Gastrocnemius medialis (tissue), 4 donors: ENCODE data around the gene SLC18A3.

ENCODE experiments used
- POLR2A ChIP-seq, 2 donors: fragments of 450-650 bp; IDR thresholded peaks; one replicate each; pipeline ENCODE4 v1.6.1; 2017; ENCODE audit warnings: antibody characterized with exemption in 2 of 2, mild to moderate bottlenecking in 2 of 2, moderate library complexity in 2 of 2
- TF ChIP-seq, protein P1 (sequence below), 5 experiments: fragments of 450-650 bp in 3 of 5; fragments of 200-600 bp in 2 of 5; sonication (generic) in 2 of 5; IDR thresholded peaks in 4 of 5; conservative IDR thresholded peaks in 1 of 5; 1 replicate in 4 of 5; 2 replicates in 1 of 5; pipeline ENCODE4 v1.5.1; 2016 to 2019; ENCODE audit warnings: antibody characterized with exemption in 5 of 5, mild to moderate bottlenecking in 3 of 5, moderate library complexity in 3 of 5

DNA sequence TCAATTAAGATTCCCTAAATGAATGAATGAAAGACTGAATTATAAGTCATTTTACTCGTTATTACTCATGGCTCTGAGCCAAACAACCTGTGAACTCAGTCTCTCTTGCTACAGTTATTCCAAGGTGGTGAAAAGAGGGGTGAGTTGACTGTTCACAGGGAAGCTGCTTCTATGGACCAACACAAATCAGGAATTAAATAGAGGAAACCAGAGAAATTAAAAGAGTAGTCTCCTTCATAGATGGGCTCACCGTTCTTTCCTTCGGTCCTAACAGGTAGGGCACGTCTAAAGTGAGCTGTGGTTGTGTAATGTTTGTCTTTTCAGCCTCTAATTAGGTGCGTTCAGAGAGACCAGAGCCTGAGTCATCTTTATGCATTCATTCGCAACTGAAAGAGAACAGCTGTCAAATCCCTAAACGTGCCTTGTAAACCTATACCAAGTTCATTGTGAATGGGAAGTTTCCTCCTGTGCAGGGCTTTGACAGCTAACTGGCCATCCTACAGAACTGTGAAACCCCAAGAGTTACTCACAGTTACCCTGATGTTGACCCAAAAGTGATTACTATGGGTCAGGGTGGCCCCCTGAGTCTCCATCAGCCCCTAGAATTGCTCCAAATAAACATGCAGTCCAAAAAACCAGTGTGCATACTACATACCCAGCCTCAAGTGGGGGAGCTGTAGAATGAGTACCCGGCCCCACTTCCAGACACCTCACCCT, 51.2 kb downstream of the SLC18A3 start:
- TF ChIP-seq, protein P1, sequence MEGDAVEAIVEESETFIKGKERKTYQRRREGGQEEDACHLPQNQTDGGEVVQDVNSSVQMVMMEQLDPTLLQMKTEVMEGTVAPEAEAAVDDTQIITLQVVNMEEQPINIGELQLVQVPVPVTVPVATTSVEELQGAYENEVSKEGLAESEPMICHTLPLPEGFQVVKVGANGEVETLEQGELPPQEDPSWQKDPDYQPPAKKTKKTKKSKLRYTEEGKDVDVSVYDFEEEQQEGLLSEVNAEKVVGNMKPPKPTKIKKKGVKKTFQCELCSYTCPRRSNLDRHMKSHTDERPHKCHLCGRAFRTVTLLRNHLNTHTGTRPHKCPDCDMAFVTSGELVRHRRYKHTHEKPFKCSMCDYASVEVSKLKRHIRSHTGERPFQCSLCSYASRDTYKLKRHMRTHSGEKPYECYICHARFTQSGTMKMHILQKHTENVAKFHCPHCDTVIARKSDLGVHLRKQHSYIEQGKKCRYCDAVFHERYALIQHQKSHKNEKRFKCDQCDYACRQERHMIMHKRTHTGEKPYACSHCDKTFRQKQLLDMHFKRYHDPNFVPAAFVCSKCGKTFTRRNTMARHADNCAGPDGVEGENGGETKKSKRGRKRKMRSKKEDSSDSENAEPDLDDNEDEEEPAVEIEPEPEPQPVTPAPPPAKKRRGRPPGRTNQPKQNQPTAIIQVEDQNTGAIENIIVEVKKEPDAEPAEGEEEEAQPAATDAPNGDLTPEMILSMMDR (IDR thresholded peaks at IDR 0.05 in 4 of 5, conservative IDR thresholded peaks at IDR 0.05 in 1 of 5) = no peak
- TF ChIP-seq POLR2A (IDR thresholded peaks at IDR 0.05) = no peak
